Breast epithelium (tissue), 4 donors: ENCODE results near the gene GNAQ. TPM values are rescaled to one million over a fixed set of nuclear protein-coding genes. Genes with fewer than 3 reads are reported as not detected.
A peak's percentile ranks its signal among the peaks of the same experiment; 100 is the strongest.
"Not testable (repeated sequence)": the region's sequence is repeated elsewhere in the genome, so short reads cannot be mapped to it uniquely, and the experiment has no call there.

Experiments
- DNase-seq, 2 donors: peaks; one replicate each; pipeline ENCODE4 v3.0.0-alpha.2; 2019; ENCODE audit warnings: low spot score in 2 of 2
- H3K27ac ChIP-seq, 2 donors: fragments of 200-600 bp; sonication (generic) in 1 of 2; one replicate each; pipeline ENCODE4 v1.5.1; 2016 to 2019; ENCODE audit warnings: mild to moderate bottlenecking in 1 of 2
- H3K27me3 ChIP-seq, 2 donors: fragments of 200-600 bp; sonication (generic) in 1 of 2; one replicate each; pipeline versions ENCODE4 v1.5.1 to v1.6.0; 2017 to 2019; ENCODE audit warnings: control low read depth in 1 of 2, mild to moderate bottlenecking in 1 of 2
- H3K36me3 ChIP-seq: fragments of 200-600 bp; one replicate; pipeline ENCODE4 v1.5.1; 2019
- H3K4me1 ChIP-seq, 2 donors: fragments of 200-600 bp; sonication (generic); one replicate each; pipeline ENCODE4 v1.5.1; 2016 to 2019; ENCODE audit warnings: control low read depth in 1 of 2
- H3K4me3 ChIP-seq, 3 donors: fragments of 200-600 bp; sonication (generic); 1 replicate in 2 of 3; 2 replicates in 1 of 3; pipeline ENCODE4 v1.5.1; 2016 to 2019; ENCODE audit warnings: mild to moderate bottlenecking in 3 of 3, moderate library complexity in 2 of 3
- H3K9me3 ChIP-seq, 2 donors: fragments of 200-600 bp; sonication (generic) in 1 of 2; one replicate each; pipeline ENCODE4 v1.5.1; 2016 to 2019; ENCODE audit warnings: control low read depth in 1 of 2
- POLR2A ChIP-seq: fragments of 450-650 bp; IDR thresholded peaks from one replicate; pipeline ENCODE4 v1.6.1; 2016; ENCODE audit warnings: antibody characterized with exemption, mild to moderate bottlenecking, moderate library complexity
- POLR2AphosphoS5 ChIP-seq, 3 donors: sonication (generic); formaldehyde crosslinking; IDR thresholded peaks; one replicate each; pipeline ENCODE4 v1.6.1; 2017; ENCODE audit warnings: antibody characterized with exemption in 3 of 3
- intact Hi-C: fragments of 100-400 bp; cut with DNase I; formaldehyde crosslinking; loops from one replicate; pipeline ENCODE4 v1.15.1; 2023; ENCODE audit warnings: low total_unique reads
- total RNA-seq, 3 donors: library from RNA; depleted of rRNA; stranded (reverse); fragments of >200 nt; gene quantifications; one replicate each; pipeline ENCODE4 v1.1.0, GENCODE V29; 2016
- TF ChIP-seq, protein P1 (sequence below), 3 donors: fragments of 450-650 bp; IDR thresholded peaks; one replicate each; pipeline ENCODE4 v1.5.1; 2016 to 2017; ENCODE audit warnings: antibody characterized with exemption in 3 of 3, mild to moderate bottlenecking in 3 of 3, moderate library complexity in 3 of 3

Gene GNAQ
- total RNA-seq, 3 donors from 2014 or later: 39.0 to 49.3 (median 47.2) TPM

DNA sequence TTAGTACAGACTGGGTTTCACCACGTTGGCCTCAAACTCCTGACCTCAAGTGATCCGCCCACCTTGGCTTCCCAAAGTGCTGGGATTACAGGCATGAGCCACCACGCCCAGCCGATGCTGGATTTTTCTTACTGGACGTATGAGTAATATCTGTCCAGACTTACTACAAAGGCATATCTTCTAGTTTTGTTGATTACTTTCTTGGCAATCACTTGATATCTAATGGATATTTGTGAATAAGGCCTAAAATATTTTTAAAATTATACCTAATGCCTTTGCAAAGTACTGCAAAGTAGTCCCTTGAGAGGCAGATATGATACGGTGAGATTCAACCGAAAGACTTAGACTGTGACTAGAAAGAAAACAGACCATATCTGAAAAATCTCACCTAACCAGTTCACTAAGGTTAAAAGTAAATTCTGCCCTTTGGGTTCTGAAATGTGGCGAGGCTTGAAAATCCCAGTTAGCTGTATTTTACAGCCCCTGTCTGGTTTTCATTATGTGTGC lies 152.1 kb downstream of the GNAQ start:
- Histone ChIP-seq H3K9me3 (no peaks in the 10 kb centered on the region), H3K27me3 (no peaks in the 10 kb centered on the region), H3K27ac (peak overlapping the region; percentile 23 to 50), H3K4me1 (no peaks in the 10 kb centered on the region), H3K36me3 (no peaks in the 10 kb centered on the region), H3K4me3 (no peak overlapping the region)
- intact Hi-C loops: no loop called here
- TF ChIP-seq, protein P1, sequence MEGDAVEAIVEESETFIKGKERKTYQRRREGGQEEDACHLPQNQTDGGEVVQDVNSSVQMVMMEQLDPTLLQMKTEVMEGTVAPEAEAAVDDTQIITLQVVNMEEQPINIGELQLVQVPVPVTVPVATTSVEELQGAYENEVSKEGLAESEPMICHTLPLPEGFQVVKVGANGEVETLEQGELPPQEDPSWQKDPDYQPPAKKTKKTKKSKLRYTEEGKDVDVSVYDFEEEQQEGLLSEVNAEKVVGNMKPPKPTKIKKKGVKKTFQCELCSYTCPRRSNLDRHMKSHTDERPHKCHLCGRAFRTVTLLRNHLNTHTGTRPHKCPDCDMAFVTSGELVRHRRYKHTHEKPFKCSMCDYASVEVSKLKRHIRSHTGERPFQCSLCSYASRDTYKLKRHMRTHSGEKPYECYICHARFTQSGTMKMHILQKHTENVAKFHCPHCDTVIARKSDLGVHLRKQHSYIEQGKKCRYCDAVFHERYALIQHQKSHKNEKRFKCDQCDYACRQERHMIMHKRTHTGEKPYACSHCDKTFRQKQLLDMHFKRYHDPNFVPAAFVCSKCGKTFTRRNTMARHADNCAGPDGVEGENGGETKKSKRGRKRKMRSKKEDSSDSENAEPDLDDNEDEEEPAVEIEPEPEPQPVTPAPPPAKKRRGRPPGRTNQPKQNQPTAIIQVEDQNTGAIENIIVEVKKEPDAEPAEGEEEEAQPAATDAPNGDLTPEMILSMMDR (IDR thresholded peaks at IDR 0.05): no peak
- no peak for TF ChIP-seq POLR2AphosphoS5 (IDR thresholded peaks at IDR 0.05)
- TF ChIP-seq POLR2A: no peak
- no peak for DNase-seq

DNA sequence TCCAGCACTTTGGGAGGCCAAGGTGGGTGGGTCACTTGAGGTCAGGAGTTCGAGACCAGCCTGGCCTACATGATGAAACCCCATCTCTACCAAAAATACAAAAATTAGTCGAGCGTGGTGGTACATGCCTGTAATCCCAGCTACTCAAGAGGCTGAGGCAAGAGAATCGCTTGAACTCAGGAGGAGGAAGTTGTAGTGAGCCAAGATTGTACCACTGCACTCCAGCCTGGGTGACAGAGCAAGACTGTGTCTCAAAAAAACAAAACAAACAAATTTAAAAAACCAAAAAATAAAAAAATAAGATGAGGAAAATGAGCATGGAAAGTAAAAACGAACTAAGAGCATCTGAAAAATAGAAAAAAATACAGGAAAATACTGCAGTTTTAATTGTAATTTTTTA lies 152.8 kb downstream of the GNAQ start:
- peak overlapping the region in 1 of 2 donors; percentile 4 for H3K27ac ChIP-seq
- H3K4me1 ChIP-seq, H3K4me3 ChIP-seq, H3K27me3 ChIP-seq, H3K36me3 ChIP-seq, intact Hi-C loops, DNase-seq, H3K9me3 ChIP-seq: not testable (repeated sequence)

DNA sequence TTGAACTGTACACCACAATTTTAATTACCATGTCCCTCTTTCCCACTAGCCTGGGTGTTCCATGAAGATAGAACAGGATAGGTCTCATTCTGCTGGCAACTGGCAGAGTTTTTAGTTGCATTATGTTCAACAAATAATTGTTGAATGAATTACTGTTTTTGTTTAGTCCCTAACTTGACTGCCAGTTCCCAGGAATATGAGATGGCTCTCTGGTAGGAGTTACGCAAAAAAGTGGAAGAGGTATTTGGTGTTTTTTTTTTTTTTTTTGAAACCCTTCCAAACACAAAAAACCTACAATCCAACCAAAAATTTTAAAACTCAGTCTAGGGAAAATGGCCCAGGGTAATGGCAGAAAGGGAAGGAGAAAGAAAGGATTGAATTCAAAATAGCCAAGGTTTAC lies 153.6 kb downstream of the GNAQ start:
- Histone ChIP-seq H3K27me3 (no peaks in the 10 kb centered on the region), H3K36me3 (no peaks in the 10 kb centered on the region), H3K27ac (no peak overlapping the region), H3K4me3 (no peak overlapping the region), H3K9me3 (no peaks in the 10 kb centered on the region), H3K4me1 (no peaks in the 10 kb centered on the region)
- intact Hi-C loops: no loop called here
- TF ChIP-seq, protein P1 (IDR thresholded peaks at IDR 0.05): no peak
- TF ChIP-seq POLR2A: no peak
- no peak for TF ChIP-seq POLR2AphosphoS5 (IDR thresholded peaks at IDR 0.05)
- no peak for DNase-seq

DNA sequence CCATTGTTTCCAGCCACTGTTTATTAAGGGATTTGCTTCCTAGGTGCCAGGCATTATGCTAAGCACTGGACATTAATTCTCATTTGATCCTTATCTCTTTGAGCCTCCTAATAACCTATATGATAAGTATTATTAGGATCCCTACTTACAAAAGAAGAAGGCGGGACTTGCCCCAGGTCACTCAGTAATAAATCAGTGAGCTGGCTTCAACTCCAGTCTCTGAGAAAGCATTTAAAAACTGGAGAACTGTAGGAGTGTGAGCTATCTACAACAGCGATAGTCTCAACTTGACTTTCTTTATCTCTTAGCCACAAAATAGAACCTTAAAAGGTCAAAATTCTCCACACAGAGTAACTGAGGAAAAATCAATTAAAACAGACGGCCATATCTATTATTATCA lies 155.0 kb downstream of the GNAQ start:
- H3K4me3 ChIP-seq: no peak overlapping the region
- no peaks in the 10 kb centered on the region for H3K4me1 ChIP-seq
- no peaks in the 10 kb centered on the region for H3K27me3 ChIP-seq
- no peaks in the 10 kb centered on the region for H3K9me3 ChIP-seq
- intact Hi-C loops: no loop called here
- no peak for TF ChIP-seq POLR2A
- TF ChIP-seq, protein P1 (IDR thresholded peaks at IDR 0.05): no peak
- TF ChIP-seq POLR2AphosphoS5 (IDR thresholded peaks at IDR 0.05): no peak
- DNase-seq: no peak
- H3K27ac ChIP-seq: peak overlapping the region in 1 of 2 donors; percentile 15
- no peaks in the 10 kb centered on the region for H3K36me3 ChIP-seq

DNA sequence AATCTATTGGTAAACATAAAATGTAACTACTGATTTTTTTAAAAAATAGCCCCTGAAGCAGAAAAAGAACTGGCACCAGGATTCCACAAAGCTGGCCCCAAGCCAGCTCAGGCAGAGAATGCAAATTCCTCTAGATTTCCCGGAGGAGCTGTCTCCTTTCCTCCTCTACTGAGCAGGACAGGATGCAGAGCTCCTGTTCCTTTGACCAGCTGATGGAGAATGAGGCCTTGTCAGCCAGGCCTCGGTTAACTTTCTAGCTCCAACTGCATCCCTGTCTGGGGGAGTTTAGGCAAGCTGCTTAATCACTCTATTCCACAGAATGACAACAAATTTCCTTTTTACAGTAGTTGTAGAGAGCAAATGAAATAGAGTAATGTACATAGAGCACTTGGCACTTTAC lies 155.5 kb downstream of the GNAQ start:
- Histone ChIP-seq H3K27ac (peak overlapping the region in 1 of 2 donors; percentile 15), H3K27me3 (no peaks in the 10 kb centered on the region), H3K4me3 (no peak overlapping the region), H3K36me3 (no peaks in the 10 kb centered on the region), H3K9me3 (no peaks in the 10 kb centered on the region), H3K4me1 (no peaks in the 10 kb centered on the region)
- TF ChIP-seq POLR2A (no peak), POLR2AphosphoS5 (IDR thresholded peaks at IDR 0.05) (no peak)
- TF ChIP-seq, protein P1 (IDR thresholded peaks at IDR 0.05): no peak
- intact Hi-C loops: no loop called here
- DNase-seq: no peak

DNA sequence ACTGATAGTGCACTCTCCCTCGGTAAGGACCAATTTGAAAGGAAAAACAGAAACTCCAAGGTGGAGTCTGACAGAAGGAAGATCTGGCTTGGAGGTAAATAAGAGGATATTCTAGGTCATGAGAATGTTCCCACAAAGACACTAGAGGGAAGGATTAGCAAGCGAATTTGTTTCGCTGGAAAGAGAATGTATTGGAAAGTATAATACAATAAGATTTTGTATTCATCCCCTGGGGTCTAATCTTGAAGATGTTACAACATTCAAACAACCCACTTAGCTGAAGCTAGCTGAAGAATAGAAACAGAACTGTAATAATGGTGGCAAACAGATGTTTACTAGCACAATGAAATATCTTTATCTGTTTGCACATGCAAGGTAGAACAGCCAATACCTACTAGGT lies 158.7 kb downstream of the GNAQ start:
- intact Hi-C loops: no loop called here
- H3K9me3 ChIP-seq: no peaks in the 10 kb centered on the region
- H3K36me3 ChIP-seq: no peaks in the 10 kb centered on the region
- no peaks in the 10 kb centered on the region for H3K27me3 ChIP-seq
- DNase-seq: no peak
- H3K4me1 ChIP-seq: no peaks in the 10 kb centered on the region
- TF ChIP-seq, protein P1 (IDR thresholded peaks at IDR 0.05): no peak
- TF ChIP-seq POLR2A: no peak
- no peak for TF ChIP-seq POLR2AphosphoS5 (IDR thresholded peaks at IDR 0.05)
- peak overlapping the region in 1 of 2 donors; percentile 11 for H3K27ac ChIP-seq
- H3K4me3 ChIP-seq: no peak overlapping the region
